IMR-90 (cell line): ENCODE results near the gene MEIS3. TPM values are rescaled to one million over a fixed set of nuclear protein-coding genes. Genes with fewer than 3 reads are reported as not detected.

Experiments used
- ATAC-seq: fragments of 200-7000 bp; cut with Tn5 transposase; 2 replicates; pipeline ENCODE4 v1.9.1; 2020; ENCODE audit warnings: low read depth, mild to moderate bottlenecking, moderate library complexity
- BruUV-seq: library from RNA; stranded (reverse); fragments of 400-500 nt; replicated peaks from 2 replicates; lab custom pipeline; 2021; lab: Mats Ljungman, UMichigan
- CTCF ChIA-PET: fragments of 300-600 bp; formaldehyde crosslinking; extraction: SDS; loops from one replicate; lab custom pipeline; 2021; ENCODE audit warnings: antibody characterized with exemption; lab: Yijun Ruan, JAX
- POLR2A ChIA-PET: fragments of 300-600 bp; sonication (Branson Sonifier 250); formaldehyde crosslinking; loops from one replicate; lab custom pipeline; 2022; ENCODE audit warnings: antibody characterized with exemption; ENCODE audit not compliant: unreplicated experiment; lab: Charles Lee
- DNase-seq: peaks from one replicate; pipeline ENCODE4 v3.0.0; 2013
- H2AFZ ChIP-seq: replicated peaks from 2 replicates; pipeline ENCODE3; 2013; ENCODE audit warnings: low read length, mild to moderate bottlenecking; ENCODE audit not compliant: poor library complexity
- H2AK5ac ChIP-seq: 2 replicates; pipeline ENCODE4 v1.6.1; 2013; ENCODE audit warnings: low read depth, low read length, inconsistent platforms
- H2AK9ac ChIP-seq: replicated peaks from 2 replicates; pipeline ENCODE3; 2013; ENCODE audit warnings: mild to moderate bottlenecking, low read depth, low read length, moderate library complexity; ENCODE audit not compliant: poor library complexity
- H2BK120ac ChIP-seq: 2 replicates; pipeline ENCODE4 v1.6.1; 2013; ENCODE audit warnings: low read depth, low read length, inconsistent platforms
- H2BK15ac ChIP-seq: 3 replicates; pipeline ENCODE4 v1.6.1; 2013; ENCODE audit warnings: low read depth, low read length, inconsistent platforms
- H2BK20ac ChIP-seq: 2 replicates; pipeline ENCODE4 v1.6.1; 2013; ENCODE audit warnings: low read depth, mild to moderate bottlenecking, inconsistent platforms, low read length, moderate library complexity
- H2BK5ac ChIP-seq: 2 replicates; pipeline ENCODE4 v1.6.1; 2013; ENCODE audit warnings: mild to moderate bottlenecking, low read depth, low read length, inconsistent platforms; ENCODE audit not compliant: poor library complexity, severe bottlenecking
- H3K14ac ChIP-seq: replicated peaks from 2 replicates; pipeline ENCODE4 v1.6.1; 2013; ENCODE audit warnings: low read depth, low read length, inconsistent platforms
- H3K18ac ChIP-seq: 2 replicates; pipeline ENCODE4 v1.6.1; 2013; ENCODE audit warnings: low read depth, low read length, control low read depth
- H3K23ac ChIP-seq: 2 replicates; pipeline ENCODE4 v1.6.1; 2013; ENCODE audit warnings: low read depth, low read length, inconsistent platforms
- H3K27ac ChIP-seq: 2 replicates; pipeline ENCODE4 v1.5.1; 2013; ENCODE audit warnings: mild to moderate bottlenecking, control low read depth, low read length; ENCODE audit not compliant: insufficient read depth
- H3K27me3 ChIP-seq: 2 replicates; pipeline ENCODE4 v1.6.1; 2013; ENCODE audit warnings: low read length; ENCODE audit not compliant: control insufficient read depth, insufficient read depth
- H3K36me3 ChIP-seq: 2 replicates; pipeline ENCODE4 v1.6.1; 2013; ENCODE audit warnings: low read length, mixed read lengths; ENCODE audit not compliant: control insufficient read depth, insufficient read depth
- H3K4ac ChIP-seq: 2 replicates; pipeline ENCODE4 v1.6.1; 2013; ENCODE audit warnings: low read depth, low read length, inconsistent platforms
- H3K4me1 ChIP-seq: 2 replicates; pipeline ENCODE4 v1.6.1; 2013; ENCODE audit warnings: low read length, mixed read lengths; ENCODE audit not compliant: control insufficient read depth, insufficient read depth
- H3K4me2 ChIP-seq: 2 replicates; pipeline ENCODE4 v1.6.1; 2013; ENCODE audit warnings: low read depth, mild to moderate bottlenecking, control low read depth, low read length, moderate library complexity
- H3K4me3 ChIP-seq: 2 replicates; pipeline ENCODE4 v1.5.1; 2013; ENCODE audit warnings: low read depth, mild to moderate bottlenecking, control low read depth, low read length, moderate library complexity; ENCODE audit not compliant: insufficient read depth
- H3K56ac ChIP-seq: 2 replicates; pipeline ENCODE4 v1.6.1; 2013; ENCODE audit warnings: low read length, inconsistent platforms; ENCODE audit not compliant: insufficient read depth; ENCODE audit errors: extremely low read depth
- H3K79me1 ChIP-seq, 2 experiments: 2 replicates each; pipeline ENCODE4 v1.6.1; 2013; ENCODE audit warnings: low read length in 2 of 2, inconsistent platforms in 1 of 2, low read depth in 1 of 2
- H3K9ac ChIP-seq: 2 replicates; pipeline ENCODE4 v1.6.1; 2013; ENCODE audit warnings: low read depth, low read length, control low read depth
- H3K9me1 ChIP-seq: 2 replicates; pipeline ENCODE4 v1.6.1; 2013; ENCODE audit warnings: low read length, inconsistent platforms; ENCODE audit not compliant: insufficient read depth
- H3K9me3 ChIP-seq: 2 replicates; pipeline ENCODE4 v1.6.1; 2013; ENCODE audit warnings: low read length; ENCODE audit not compliant: control insufficient read depth, insufficient read depth
- H4K20me1 ChIP-seq: 2 replicates; pipeline ENCODE4 v1.6.1; 2013; ENCODE audit warnings: low read length, inconsistent platforms; ENCODE audit not compliant: insufficient read depth
- H4K5ac ChIP-seq: 2 replicates; pipeline ENCODE4 v1.6.1; 2013; ENCODE audit warnings: mild to moderate bottlenecking, low read depth, low read length, control low read depth
- H4K8ac ChIP-seq, 2 experiments: 2 replicates each; pipeline ENCODE4 v1.6.1; 2013; ENCODE audit warnings: low read depth in 2 of 2, low read length in 2 of 2, control low read depth in 1 of 2, inconsistent platforms in 1 of 2
- H4K91ac ChIP-seq: 2 replicates; pipeline ENCODE4 v1.6.1; 2013; ENCODE audit warnings: low read depth, low read length, inconsistent platforms; ENCODE audit not compliant: insufficient read depth
- BHLHE40 ChIP-seq: fragments of 150-350 bp; IDR thresholded peaks from 2 replicates; pipeline ENCODE4 v1.6.1; 2016; ENCODE audit warnings: mild to moderate bottlenecking, low read depth, low read length
- CHD1 ChIP-seq: IDR thresholded peaks from 2 replicates; pipeline ENCODE4 v1.6.1; 2012; ENCODE audit warnings: low read depth, low read length, improper control_type of control experiment
- CTCF ChIP-seq: conservative IDR thresholded peaks from 2 replicates; pipeline ENCODE4 v1.5.1; 2012; ENCODE audit warnings: mild to moderate bottlenecking, low read depth, low read length, improper control_type of control experiment
- ELK1 ChIP-seq: fragments of 150-350 bp; IDR thresholded peaks from 2 replicates; pipeline ENCODE4 v1.6.1; 2016; ENCODE audit warnings: low read depth, mild to moderate bottlenecking, low read length, moderate library complexity, borderline replicate concordance
- FOS ChIP-seq: fragments of 150-350 bp; IDR thresholded peaks from 2 replicates; pipeline ENCODE4 v1.6.1; 2016; ENCODE audit warnings: low read depth, low read length
- MAFK ChIP-seq: IDR thresholded peaks from 2 replicates; pipeline ENCODE4 v1.6.1; 2012; ENCODE audit warnings: low read depth, low read length, improper control_type of control experiment
- MAZ ChIP-seq: IDR thresholded peaks from 2 replicates; pipeline ENCODE4 v1.6.1; 2012; ENCODE audit warnings: low read depth, mild to moderate bottlenecking, low read length, improper control_type of control experiment, moderate library complexity, borderline replicate concordance
- MXI1 ChIP-seq: IDR thresholded peaks from 2 replicates; pipeline ENCODE4 v1.6.1; 2012; ENCODE audit warnings: low read depth, mild to moderate bottlenecking, low read length, moderate library complexity, borderline replicate concordance
- POLR2A ChIP-seq: IDR thresholded peaks from 2 replicates; pipeline ENCODE4 v1.6.1; 2012; ENCODE audit warnings: mild to moderate bottlenecking, low read depth, low read length
- RAD21 ChIP-seq: IDR thresholded peaks from 2 replicates; pipeline ENCODE4 v1.6.1; 2012; ENCODE audit warnings: low read length, improper control_type of control experiment
- RCOR1 ChIP-seq: IDR thresholded peaks from 2 replicates; pipeline ENCODE4 v1.6.1; 2012; ENCODE audit warnings: mild to moderate bottlenecking, low read length, improper control_type of control experiment; ENCODE audit not compliant: insufficient replicate concordance
- SMC3 ChIP-seq: fragments of 150-350 bp; IDR thresholded peaks from 2 replicates; pipeline ENCODE4 v1.6.1; 2016; ENCODE audit warnings: low read depth, mild to moderate bottlenecking, antibody characterized with exemption, low read length, moderate library complexity
- WGBS, 2 experiments: methylation state at CpG; one replicate each; pipeline versions ENCODE4 v1.1.5 to v1.1.7; 2013; ENCODE audit warnings: missing lambda C conversion rate in 2 of 2; ENCODE audit not compliant: insufficient read length in 1 of 2; ENCODE audit errors: extremely low coverage in 2 of 2; 5-methylcytosine and 5-hydroxymethylcytosine counted together
- dilution Hi-C: fragments of 300-500 bp; cut with HindIII; formaldehyde crosslinking; loops from one replicate; pipeline ENCODE4 v1.14.3; 2018; ENCODE audit warnings: low sequenced_read_pairs; ENCODE audit not compliant: unreplicated experiment
- in situ Hi-C: fragments of 300-500 bp; cut with MboI; formaldehyde crosslinking; loops from 3 replicates; pipeline ENCODE4 v1.14.3; 2019; ENCODE audit warnings: low sequenced_read_pairs, inconsistent platforms, mixed read lengths
- intact Hi-C: fragments of 100-400 bp; cut with micrococcal nuclease; formaldehyde crosslinking; loops from 2 replicates; pipeline ENCODE4 v1.10.0; 2022
- polyA plus RNA-seq, 3 experiments: library from polyadenylated mRNA; depleted of rRNA; stranded (reverse); fragments of >200 nt; gene quantifications; 2 replicates each; pipeline ENCODE4 v1.2.3, GENCODE V29; 2012; ENCODE audit warnings: low replicate concordance in 1 of 3
- total RNA-seq: library from RNA; depleted of rRNA; stranded (reverse); fragments of >200 nt; gene quantifications from 2 replicates; pipeline ENCODE4 v1.2.3, GENCODE V29; 2012

The MEIS3 gene
- total and polyA plus RNA-seq, 2 of the 4 experiments (the other 2 are of a cell fraction), result 32.4 to 33.0 TPM

GRCh38 chr19:47377801-47378200 lies 41.5 kb downstream of the MEIS3 start:
- 90% methylated on average over 2 of the region's 12 CpGs; no CpG with 5 or more reads in 1 of the 2 experiments for WGBS, 2 experiments
- no peak overlapping the region for H2BK120ac ChIP-seq
- no peaks in the 10 kb centered on the region for H3K9me3 ChIP-seq
- H2BK5ac ChIP-seq, result no peak overlapping the region
- H3K79me1 ChIP-seq, result peaks cover 0 to 2% of the 10 kb centered on the region in 2 experiments; a peak in 1 of 4 replicates
- H3K4ac ChIP-seq, result no peak overlapping the region
- no peak overlapping the region for H4K91ac ChIP-seq
- H4K5ac ChIP-seq, result no peak overlapping the region
- no peak overlapping the region for H3K23ac ChIP-seq
- dilution Hi-C loops (no loop called here), in situ Hi-C loops (no loop called here), intact Hi-C loops (no loop called here)
- H2BK20ac ChIP-seq, result no peak overlapping the region
- no peak overlapping the region for H2AK5ac ChIP-seq
- H4K20me1 ChIP-seq, result 0 out of 2 replicates have a peak, but pooled peaks cover 7% of the 10 kb centered on the region
- H3K56ac ChIP-seq, result no peak overlapping the region
- POLR2A ChIA-PET, result no interaction called here
- H3K36me3 ChIP-seq, result peaks cover 81% of the 10 kb centered on the region
- no peak overlapping the region for H3K18ac ChIP-seq
- no peak overlapping the region for H3K4me3 ChIP-seq
- CTCF ChIA-PET, result no interaction called here
- TF ChIP-seq MAZ (no peak), BHLHE40 (no peak), MAFK (no peak), MXI1 (no peak), FOS (no peak), POLR2A (no peak), ELK1 (no peak), SMC3 (no peak), CTCF (no peak), RAD21 (no peak), CHD1 (no peak), RCOR1 (no peak)
- no peaks in the 10 kb centered on the region for H3K4me1 ChIP-seq
- no peak overlapping the region for H3K4me2 ChIP-seq
- H3K9ac ChIP-seq, result no peak overlapping the region
- no peak overlapping the region for H4K8ac ChIP-seq
- ATAC-seq (no peak), DNase-seq (no peak)
- no peak overlapping the region for H3K14ac ChIP-seq
- no TSS peak for BruUV-seq
- H2AFZ ChIP-seq, result peak overlapping the region; percentile 7
- H2AK9ac ChIP-seq, result no peak overlapping the region
- no peaks in the 10 kb centered on the region for H3K9me1 ChIP-seq
- H2BK15ac ChIP-seq, result no peak overlapping the region
- H3K27ac ChIP-seq, result no peak overlapping the region
- H3K27me3 ChIP-seq, result no peaks in the 10 kb centered on the region
